ENCODE results near the gene INVS.
"Not testable (repeated sequence)": the region's sequence is repeated elsewhere in the genome, so short reads cannot be mapped to it uniquely, and the experiment has no call there.

The INVS gene, protein sequence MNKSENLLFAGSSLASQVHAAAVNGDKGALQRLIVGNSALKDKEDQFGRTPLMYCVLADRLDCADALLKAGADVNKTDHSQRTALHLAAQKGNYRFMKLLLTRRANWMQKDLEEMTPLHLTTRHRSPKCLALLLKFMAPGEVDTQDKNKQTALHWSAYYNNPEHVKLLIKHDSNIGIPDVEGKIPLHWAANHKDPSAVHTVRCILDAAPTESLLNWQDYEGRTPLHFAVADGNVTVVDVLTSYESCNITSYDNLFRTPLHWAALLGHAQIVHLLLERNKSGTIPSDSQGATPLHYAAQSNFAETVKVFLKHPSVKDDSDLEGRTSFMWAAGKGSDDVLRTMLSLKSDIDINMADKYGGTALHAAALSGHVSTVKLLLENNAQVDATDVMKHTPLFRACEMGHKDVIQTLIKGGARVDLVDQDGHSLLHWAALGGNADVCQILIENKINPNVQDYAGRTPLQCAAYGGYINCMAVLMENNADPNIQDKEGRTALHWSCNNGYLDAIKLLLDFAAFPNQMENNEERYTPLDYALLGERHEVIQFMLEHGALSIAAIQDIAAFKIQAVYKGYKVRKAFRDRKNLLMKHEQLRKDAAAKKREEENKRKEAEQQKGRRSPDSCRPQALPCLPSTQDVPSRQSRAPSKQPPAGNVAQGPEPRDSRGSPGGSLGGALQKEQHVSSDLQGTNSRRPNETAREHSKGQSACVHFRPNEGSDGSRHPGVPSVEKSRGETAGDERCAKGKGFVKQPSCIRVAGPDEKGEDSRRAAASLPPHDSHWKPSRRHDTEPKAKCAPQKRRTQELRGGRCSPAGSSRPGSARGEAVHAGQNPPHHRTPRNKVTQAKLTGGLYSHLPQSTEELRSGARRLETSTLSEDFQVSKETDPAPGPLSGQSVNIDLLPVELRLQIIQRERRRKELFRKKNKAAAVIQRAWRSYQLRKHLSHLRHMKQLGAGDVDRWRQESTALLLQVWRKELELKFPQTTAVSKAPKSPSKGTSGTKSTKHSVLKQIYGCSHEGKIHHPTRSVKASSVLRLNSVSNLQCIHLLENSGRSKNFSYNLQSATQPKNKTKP

DNA sequence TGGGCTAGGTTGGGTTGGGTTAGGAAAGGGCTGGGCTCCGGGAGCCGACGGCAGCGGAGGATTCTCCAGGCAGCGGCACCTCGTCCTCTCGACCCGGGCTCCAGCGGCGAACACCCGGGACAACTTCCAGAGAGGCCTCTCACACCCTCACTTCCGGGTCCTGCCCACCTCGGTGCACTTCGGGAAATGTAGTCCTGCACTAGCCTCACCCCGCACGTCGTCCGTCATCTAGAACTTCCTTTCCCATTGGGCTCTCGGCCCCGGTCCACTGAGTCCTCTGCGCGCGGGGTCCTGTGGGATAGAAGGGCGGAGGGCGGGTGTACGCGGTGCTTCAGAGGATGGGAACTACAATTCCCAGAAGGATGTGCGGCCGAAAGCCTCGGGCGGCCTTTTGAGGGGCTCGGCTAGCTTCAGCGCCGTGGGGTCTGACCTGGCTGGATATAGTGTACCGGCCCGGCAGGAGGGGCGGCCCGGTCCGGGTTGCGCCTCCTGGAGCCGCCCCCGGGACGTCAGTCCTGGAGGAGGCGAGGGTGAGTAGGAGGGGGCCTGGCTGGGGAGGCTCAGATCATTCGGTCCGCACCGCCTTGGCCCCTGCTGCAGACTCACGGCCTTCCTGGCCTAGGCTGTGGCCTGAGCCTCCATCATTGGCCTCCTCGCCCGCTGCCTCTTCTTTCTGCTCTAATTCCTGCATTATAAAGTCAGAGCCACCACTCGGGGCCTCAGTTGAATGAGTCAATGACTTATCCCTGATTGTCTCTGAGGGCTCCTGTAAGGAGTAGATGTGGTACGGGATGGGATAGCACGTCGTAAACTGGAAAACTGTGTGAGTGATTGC, at the start of gene INVS, which contains the start of gene ERP44:
Gene INVS (plus strand): TSS at position 357 of the 835 bp plus-strand sequence. CDS start 5,279 bp downstream, outside the sequence.
Gene ERP44 (minus strand): TSS at position 114 of the 835 bp plus-strand sequence. CDS start 160 bp downstream, outside the sequence.
- peak; percentile 96 for DNase-seq

DNA sequence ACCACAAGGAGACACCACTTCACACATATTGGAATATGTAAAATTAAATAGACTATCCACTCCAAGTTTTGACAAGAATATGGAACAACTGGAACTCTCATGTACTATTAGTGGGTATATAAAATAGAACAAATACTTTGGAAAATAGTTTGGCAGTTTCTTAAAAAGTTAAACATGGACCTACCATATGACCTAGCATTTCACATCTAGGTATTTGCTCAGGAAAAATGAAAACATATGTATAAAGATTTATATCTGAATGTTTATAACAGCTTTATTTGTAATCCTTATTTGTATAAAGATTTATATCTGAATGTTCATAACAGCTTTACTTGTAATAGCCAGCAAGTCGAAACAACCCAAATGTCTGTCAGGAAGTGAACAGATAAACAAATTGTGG, 49.5 kb upstream of the INVS start:
- no peak for DNase-seq

DNA sequence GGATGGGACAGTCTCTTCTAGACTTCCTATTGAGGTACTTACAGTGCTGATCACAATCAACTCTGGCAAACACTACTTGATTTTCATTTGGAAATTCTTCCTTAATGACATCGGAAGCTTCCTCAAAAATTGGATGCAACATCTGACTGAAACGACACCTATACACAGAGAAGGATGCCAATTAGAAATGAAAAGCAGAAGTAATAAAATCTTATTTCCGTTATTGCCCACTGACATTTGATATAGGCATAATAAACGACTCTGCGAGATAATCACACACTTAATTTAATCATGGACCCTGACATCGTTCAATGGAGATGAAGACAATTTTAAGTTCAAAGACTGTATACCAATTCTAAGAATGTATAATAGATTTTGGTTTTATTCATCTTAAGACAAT, 46.7 kb upstream of the INVS start:
- no peak for DNase-seq

- DNase-seq, result no peak
Observed at GRCh38 chr9:100056561-100056960, 42.5 kb upstream of the INVS start.

GRCh38 chr9:100057624-100058023, 41.4 kb upstream of the INVS start:
- DNase-seq, result no peak

- no peak for DNase-seq
Observed at GRCh38 chr9:100058699-100059579, 40.1 kb upstream of the INVS start.

DNA sequence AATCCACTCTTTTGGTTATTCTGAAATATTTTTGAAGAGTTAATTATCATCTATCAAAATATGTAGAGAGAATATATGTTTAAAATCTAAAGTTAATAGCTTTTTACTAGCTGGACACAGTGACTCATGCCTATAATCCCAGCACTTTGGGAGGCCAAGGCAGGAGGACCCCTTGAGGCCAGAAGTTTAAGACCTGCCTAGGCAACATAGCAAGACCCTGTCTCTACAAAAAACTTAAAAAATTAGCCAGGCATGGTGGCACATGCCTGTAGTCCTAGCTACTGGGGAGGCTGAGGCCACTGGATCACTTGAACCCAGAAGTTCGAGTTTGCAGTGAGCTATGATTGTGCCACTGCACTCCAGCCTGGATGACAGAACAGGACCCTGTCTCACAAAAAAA, 36.4 kb upstream of the INVS start:
- DNase-seq, result not testable (repeated sequence)

GRCh38 chr9:100063185-100063584, 35.9 kb upstream of the INVS start:
- DNase-seq, result no peak

- no peak for DNase-seq
Observed at GRCh38 chr9:100064872-100065581, 34.0 kb upstream of the INVS start.

DNA sequence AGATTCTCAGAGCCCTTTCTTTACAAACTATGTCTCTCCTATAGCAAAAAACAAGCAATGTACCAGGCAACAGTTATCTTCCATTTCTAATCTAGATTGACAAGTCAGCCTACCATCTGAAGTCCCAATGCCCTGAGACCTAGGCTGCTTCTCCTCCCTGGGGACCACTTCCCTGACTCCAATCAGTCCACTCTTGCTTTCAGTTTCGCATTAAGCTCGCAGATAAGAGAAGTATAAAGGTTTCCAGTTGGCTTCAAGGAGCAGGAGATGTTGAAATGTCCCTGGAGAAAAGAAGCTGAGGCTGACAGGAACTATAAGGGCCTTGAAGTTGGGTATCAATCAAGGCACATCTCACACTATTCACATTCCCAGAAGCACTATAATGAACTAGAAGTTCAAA, 32.5 kb upstream of the INVS start:
- no peak for DNase-seq

DNA sequence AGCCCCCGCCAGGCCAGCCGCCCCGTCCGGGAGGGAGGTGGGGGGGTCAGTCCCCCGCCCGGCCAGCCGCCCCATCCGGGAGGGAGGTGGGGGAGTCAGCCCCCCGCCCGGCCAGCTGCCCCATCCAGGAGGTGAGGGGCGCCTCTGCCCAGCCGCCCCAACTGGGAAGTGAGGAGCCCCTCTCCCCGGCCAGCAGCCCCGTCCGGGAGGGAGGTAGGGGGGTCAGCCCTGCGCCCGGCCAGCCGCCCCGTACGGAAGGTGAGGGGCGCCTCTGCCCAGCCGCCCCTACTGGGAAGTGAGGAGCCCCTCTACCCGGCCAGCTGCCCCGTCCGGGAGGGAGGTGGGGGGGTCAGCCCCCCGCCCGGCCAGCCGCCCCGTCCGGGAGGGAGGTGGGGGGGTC, 31.1 kb upstream of the INVS start:
- not testable (repeated sequence) for DNase-seq

DNA sequence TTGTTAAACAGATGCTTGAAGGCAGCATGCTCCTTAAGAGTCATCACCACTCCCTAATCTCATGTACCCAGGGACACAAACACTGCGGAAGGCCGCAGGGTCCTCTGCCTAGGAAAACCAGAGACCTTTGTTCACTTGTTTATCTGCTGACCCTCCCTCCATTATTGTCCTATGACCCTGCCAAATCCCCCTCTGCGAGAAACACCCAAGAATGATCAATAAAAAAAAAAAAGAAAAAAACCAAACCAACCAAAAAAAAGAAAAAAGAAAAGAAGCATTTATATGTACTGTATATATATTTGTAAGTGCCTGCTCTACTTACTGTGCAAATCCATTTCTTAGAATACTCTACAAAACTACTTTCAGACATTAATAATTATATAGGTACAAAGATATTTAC, 30.0 kb upstream of the INVS start:
- DNase-seq, result not testable (repeated sequence)

- no peak for DNase-seq
Observed at GRCh38 chr9:100070104-100071041, 28.7 kb upstream of the INVS start.

- no peak for DNase-seq
Observed at GRCh38 chr9:100071271-100071670, 27.8 kb upstream of the INVS start.

DNA sequence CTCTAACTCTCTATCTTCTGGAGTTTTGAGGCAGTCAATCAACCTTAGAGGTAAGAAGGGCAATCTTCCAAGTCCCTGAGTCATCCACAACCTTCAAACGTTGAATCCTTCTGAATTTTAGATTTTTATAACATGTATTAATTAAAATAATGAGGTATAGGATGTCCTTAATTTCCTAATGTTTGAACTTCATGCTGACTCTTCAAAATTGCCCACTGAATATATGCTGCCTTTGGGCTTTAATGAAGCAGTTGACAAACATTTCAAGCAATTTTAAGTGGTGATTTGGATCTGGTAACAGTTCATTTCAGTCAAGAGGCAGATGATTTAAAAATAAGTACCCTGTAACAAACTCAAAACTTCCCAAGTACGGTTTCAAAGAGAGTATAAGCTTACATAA, 26.2 kb upstream of the INVS start:
- DNase-seq, result no peak

GRCh38 chr9:100074093-100074492, 24.9 kb upstream of the INVS start:
- no peak for DNase-seq

- DNase-seq, result no peak
Observed at GRCh38 chr9:100074989-100075388, 24.1 kb upstream of the INVS start.

- not testable (repeated sequence) for DNase-seq
Observed at GRCh38 chr9:100076256-100076655, 22.8 kb upstream of the INVS start.

DNA sequence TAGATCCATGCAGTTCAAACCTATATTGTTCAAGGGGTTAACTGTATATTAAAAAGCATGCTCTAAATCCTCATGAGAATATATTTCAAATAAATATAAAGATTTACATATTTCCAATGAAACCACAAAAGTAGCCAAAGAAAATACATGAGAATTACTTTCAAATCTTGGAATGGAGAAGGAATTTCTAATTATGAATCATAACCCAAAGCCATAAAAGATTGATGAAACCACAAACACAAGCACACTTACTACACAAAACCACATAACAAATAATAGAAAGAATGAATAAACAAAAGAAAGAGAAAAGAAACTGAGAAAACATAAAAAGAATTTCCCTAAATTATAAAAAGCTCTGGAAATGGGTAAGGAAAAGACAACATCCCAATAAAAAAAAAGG, 16.3 kb upstream of the INVS start:
- DNase-seq, result no peak

All from stimulated activated CD8-positive, alpha-beta memory T cell treated with anti-CD3 and anti-CD28 coated beads, Interleukin-4, amount 100 ng/mL, for 48 hours (primary cell).